ENCODE measurements around the gene C11orf58.

C11orf58 gene

DNA sequence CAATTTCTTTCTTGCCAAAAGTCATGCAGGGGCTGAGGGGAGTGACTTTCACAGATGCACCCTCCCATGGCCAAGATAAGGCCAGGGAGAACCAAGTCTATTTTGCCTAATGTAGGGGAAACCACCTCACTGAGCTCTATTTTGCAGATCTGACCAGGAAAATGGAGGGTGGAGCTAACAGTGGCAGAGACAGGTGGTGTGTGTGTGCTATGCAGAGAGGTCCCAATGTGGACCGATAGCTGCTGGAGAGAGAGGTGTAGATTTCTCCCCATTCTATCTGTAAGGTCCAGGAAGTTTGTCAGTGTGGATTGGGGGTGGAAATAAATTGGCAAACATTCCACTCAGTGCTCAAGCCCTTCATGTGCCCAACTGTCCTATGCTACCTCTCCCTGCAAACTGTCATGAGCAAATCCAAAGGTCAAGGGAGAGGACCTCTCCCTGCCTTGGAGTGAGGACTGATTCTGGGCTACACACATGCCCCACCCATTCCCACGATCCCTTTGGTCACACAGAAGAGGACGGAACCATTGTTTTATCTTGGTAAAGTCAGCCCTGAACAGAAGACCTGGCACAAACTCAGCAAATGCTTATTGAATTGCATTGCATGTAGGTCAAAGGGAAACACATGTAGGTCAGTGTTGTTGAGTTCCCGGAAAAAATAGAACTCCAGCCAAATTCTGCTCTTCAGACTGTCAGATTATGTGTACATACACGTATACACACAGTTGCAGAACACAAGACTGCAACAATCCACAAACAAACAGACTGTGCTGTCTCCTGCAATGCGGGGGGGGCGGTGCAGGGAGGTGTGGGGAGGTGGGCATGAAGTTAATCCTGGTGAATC, 65.9 kb downstream of the C11orf58 start:
- DNase-seq (ENCODE audit: low spot score), result no peak

DNA sequence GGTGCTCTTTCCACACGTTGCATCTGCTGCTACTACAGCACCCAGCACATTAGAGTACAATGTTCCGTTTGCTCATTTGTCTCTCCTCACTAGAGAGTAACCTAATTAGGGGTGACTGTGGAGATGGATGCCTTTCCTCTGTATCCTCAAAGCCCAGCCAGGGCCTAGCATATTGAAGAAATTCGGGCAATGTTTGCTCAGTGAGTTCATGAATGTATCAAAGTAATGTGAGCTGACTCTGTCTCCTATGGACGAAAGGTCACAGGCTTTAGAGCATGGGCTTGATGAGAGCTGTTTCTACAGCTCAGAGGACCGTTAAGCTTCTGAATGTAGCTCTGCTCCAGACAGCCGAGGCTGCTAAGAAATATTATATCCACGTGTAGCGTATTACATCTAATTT, 67.5 kb downstream of the C11orf58 start:
- no peak for DNase-seq (ENCODE audit: low spot score)

DNA sequence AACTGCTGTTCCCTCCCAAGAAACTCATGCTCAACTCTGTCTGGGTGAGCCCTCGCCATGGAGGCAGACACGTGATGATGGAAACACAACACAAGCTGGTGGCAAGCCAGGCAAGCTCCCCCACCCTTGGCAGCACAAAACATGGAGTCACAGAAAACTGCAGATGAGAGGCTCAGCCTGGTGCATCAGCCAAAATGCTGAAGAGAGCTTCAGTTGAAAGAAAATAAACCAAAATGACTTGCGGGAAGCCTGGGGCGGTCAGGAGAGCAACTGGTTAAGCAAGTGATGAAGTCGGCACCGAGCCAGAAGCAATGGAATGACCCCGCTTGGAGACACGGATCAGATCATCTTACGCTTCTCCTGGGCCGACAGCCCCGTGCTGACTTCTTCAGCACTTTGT, 68.3 kb downstream of the C11orf58 start:
- DNase-seq (ENCODE audit: low spot score), result no peak

DNA sequence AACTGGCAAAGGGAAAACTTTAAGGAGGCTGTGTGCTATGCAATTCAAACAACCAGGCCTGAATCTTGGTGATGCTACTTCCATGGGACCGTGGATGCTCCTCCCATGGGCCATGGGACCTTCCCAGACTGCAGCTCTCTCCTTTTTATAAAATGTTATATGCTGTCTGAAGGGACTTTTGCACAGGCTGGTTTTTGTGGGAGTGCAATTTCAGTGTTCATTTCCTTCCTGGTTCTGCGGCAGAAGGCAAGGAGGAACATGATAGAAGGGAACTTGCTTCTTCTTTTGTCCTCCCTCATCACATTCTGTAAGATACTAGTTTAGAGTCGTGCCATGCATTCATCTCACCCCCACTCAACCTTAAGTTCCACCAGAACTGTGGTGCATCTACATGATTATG, 68.9 kb downstream of the C11orf58 start:
- DNase-seq (ENCODE audit: low spot score), result no peak
